ENCODE measurements around the gene SLC26A5. TPM values are rescaled to one million over a fixed set of nuclear protein-coding genes. Genes with fewer than 3 reads are reported as not detected.
"Not testable (repeated sequence)": the region's sequence is repeated elsewhere in the genome, so short reads cannot be mapped to it uniquely, and the experiment has no call there.

SLC26A5 gene
- total RNA-seq, result 1 to 10 TPM in 1 of 8 experiments, under 1 TPM in 3, not detected in 4; 0.13 to 1.6 (median 0.62) TPM

DNA sequence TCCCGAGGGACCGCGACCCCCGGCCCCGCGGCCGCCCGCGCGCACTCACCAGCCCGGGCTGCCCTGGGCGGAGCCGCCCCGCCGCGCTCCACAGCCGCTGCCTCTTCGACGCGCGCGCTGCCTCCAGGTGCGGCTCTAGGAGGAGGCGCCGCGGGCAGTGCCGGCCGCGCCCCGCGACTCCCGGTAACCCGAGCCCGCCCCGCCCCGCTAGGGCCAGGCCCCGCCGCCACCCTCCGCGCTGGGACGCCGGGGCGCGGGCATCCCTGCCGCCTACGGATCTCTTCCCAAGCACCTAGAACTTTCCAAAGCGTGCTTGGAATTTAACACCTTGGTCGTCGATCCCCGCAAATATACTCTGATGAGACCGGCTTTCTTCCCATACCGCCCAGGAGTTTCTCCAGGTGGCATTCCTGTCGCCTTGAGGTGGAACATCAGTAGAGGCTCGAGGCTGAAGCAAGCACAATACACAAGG, at the start of gene SLC26A5:
SLC26A5 (minus strand) TSS at position 159 of the 472 bp plus-strand sequence. CDS start 24,693 bp downstream, outside the sequence.
- in situ Hi-C loops (cut with MboI; ENCODE audit: low pct_unique_long_range_greater_than_20kb in 2 of 9, low sequenced_read_pairs in 9 of 9, unreplicated experiment in 9 of 9), result no loop called here
- Histone ChIP-seq H3K4me3 (peak within 1 kb of the TSS; percentile 11 to 29 (median 23)), H3K27ac (no peak within 1 kb of the TSS), H3K4me1 (replicated peaks in 1 of 2) (peaks cover 0 to 3% of the 10 kb centered on the region in 2 donors)
- WGBS, 10 experiments, result 8 to 60% (median 23%) methylated on average over 1 to 7 of the region's 54 CpGs; no CpG with 5 or more reads in 4 of the 10 experiments
- peak; percentile 76 to 93 (median 80) for ATAC-seq (replicated peaks in 6 of 8)

DNA sequence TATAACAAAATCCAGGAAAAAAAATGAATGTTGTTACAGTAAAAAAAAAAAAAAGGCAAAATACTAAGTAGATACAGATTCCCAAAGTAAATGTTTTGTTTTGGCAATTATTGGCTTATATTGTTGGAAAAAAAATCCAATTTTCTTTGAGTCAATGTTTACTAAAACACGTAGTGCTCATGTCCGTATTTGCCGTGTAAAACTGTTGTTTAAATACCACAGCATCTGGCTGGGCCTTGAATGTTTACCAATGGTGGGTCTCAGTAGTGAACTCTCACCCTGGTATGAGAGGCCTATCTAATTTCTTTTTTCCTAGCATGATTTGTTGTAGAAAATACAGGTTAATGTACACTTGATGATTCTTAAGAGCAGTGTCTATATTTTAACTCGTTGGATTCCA, 41.4 kb upstream of the SLC26A5 start:
- 40 to 95% (median 74%) methylated on average over 1 to 4 of the region's 4 CpGs for WGBS, 10 experiments
- Histone ChIP-seq H3K4me3 (no peak overlapping the region), H3K4me1 (replicated peaks in 1 of 2) (no peaks in the 10 kb centered on the region), H3K27ac (no peak overlapping the region)
- in situ Hi-C loops (cut with MboI; ENCODE audit: low pct_unique_long_range_greater_than_20kb in 2 of 9, low sequenced_read_pairs in 9 of 9, unreplicated experiment in 9 of 9), result no loop called here
- ATAC-seq (replicated peaks in 6 of 8), result no peak

DNA sequence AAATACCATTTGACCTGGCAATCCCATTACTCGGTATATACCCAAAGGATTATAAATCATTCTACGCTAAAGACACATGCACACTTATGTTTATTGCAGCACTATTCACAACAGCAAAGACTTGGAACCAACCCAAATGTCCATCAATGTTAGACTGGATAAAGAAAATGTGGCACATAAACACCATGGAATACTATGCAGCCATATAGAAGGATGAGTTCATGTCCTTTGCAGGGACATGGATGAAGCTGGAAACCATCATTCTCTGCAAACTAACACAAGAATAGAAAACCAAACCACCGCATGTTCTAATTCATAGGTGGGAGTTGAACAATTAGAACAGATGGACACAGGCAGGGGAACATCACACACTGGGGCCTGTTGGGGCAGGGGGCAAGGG, 40.9 kb upstream of the SLC26A5 start:
- H3K4me1 ChIP-seq (replicated peaks in 1 of 2); in situ Hi-C loops (cut with MboI; ENCODE audit: low pct_unique_long_range_greater_than_20kb in 2 of 9, low sequenced_read_pairs in 9 of 9, unreplicated experiment in 9 of 9); H3K4me3 ChIP-seq; H3K27ac ChIP-seq; ATAC-seq (replicated peaks in 6 of 8): not testable (repeated sequence)
- WGBS, 10 experiments, result 0 to 100% (median 60%) methylated on average over 1 to 2 of the region's 3 CpGs; no CpG with 5 or more reads in 4 of the 10 experiments

DNA sequence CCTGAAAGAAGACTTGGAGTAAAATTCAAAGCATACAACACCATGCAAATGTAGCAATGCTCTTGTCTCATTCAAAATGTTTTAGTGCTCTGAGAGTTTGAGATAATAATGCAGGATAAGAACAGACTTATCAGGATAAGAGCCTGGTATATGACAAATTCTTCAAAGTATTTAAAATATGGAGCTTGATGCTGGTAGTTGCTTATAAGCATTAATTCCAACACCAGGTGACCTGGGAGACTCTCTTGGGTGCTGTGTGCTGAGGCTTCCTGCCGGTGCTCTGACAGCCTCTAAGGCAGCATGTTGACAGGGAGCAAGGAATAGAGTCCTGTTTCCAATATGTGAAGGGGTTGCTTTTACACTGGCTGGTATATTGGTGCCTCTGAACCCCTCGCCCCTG, 34.8 kb upstream of the SLC26A5 start:
- no peak overlapping the region for H3K27ac ChIP-seq
- in situ Hi-C loops (cut with MboI; ENCODE audit: low pct_unique_long_range_greater_than_20kb in 2 of 9, low sequenced_read_pairs in 9 of 9, unreplicated experiment in 9 of 9), result no loop called here
- H3K4me3 ChIP-seq, result no peak overlapping the region
- ATAC-seq (replicated peaks in 6 of 8), result no peak
- no peaks in the 10 kb centered on the region for H3K4me1 ChIP-seq (replicated peaks in 1 of 2)
- WGBS, 10 experiments, result 0 to 90% (median 63%) methylated on average over 1 to 2 of the region's 2 CpGs; no CpG with 5 or more reads in 3 of the 10 experiments

GRCh38 chr7:103474956-103475355, 28.9 kb upstream of the SLC26A5 start:
- H3K4me1 ChIP-seq (replicated peaks in 1 of 2), result no peaks in the 10 kb centered on the region
- H3K27ac ChIP-seq, result no peak overlapping the region
- H3K4me3 ChIP-seq, result no peak overlapping the region
- no peak for ATAC-seq (replicated peaks in 6 of 8)
- 6 to 96% (median 66%) methylated on average over 3 to 4 of the region's 5 CpGs for WGBS, 10 experiments
- in situ Hi-C loops (cut with MboI; ENCODE audit: low pct_unique_long_range_greater_than_20kb in 2 of 9, low sequenced_read_pairs in 9 of 9, unreplicated experiment in 9 of 9), result no loop called here

GRCh38 chr7:103469095-103469948, 23.3 kb upstream of the SLC26A5 start:
- no peak for ATAC-seq (replicated peaks in 6 of 8)
- 30 to 100% (median 96%) methylated on average over 1 to 3 of the region's 4 CpGs; no CpG with 5 or more reads in 3 of the 10 experiments for WGBS, 10 experiments
- Histone ChIP-seq H3K27ac (no peak overlapping the region), H3K4me3 (no peak overlapping the region), H3K4me1 (replicated peaks in 1 of 2) (no peaks in the 10 kb centered on the region)
- in situ Hi-C loops (cut with MboI; ENCODE audit: low pct_unique_long_range_greater_than_20kb in 2 of 9, low sequenced_read_pairs in 9 of 9, unreplicated experiment in 9 of 9), result no loop called here

DNA sequence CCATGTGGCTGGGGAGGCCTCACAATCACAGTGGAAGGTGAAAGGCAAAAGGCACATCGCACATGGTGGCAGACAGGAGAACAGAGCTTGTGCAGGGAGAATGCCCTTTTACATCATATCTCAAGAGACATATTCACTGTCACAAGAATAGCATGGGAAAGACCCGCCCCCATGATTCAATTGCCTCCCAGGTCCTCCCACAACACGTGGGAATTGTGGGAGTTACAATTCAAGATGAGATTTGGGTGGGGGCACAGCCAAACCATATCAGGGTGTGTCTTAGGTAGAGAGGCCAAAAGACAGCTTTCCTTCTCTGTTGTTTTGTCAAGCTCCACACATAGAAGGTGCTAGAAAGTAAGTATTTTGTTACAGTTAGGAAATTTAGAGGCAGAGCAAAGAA, 20.8 kb upstream of the SLC26A5 start:
- H3K4me3 ChIP-seq, result no peak overlapping the region
- H3K4me1 ChIP-seq (replicated peaks in 1 of 2), result no peaks in the 10 kb centered on the region
- no peak overlapping the region for H3K27ac ChIP-seq
- WGBS, 10 experiments, result 7 to 100% (median 50%) methylated on average over 1 to 3 of the region's 3 CpGs; no CpG with 5 or more reads in 1 of the 10 experiments
- peak in 1 of 8 experiments; percentile 50 for ATAC-seq (replicated peaks in 6 of 8)
- in situ Hi-C loops (cut with MboI; ENCODE audit: low pct_unique_long_range_greater_than_20kb in 2 of 9, low sequenced_read_pairs in 9 of 9, unreplicated experiment in 9 of 9), result no loop called here

DNA sequence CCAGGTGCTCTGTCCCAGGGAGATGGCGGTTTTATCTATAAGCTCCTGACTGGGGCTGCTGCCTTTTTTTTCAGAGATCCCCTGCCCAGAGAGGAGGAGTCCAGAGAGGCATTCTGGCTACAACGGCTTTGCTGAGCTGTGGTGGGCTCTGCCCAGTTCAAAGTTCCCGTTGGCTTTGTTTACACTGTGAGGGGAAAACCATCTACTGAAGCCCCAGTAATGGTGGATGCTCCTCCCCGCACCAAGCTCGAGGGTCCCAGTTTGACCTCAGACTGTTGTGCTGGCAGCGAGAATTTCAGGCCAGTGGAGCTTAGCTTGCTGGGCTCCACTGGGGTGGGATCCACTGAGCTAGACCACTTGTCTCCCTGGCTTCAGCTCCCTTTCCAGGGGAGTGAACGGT, 16.4 kb upstream of the SLC26A5 start:
- Histone ChIP-seq H3K4me3 (no peak overlapping the region), H3K4me1 (replicated peaks in 1 of 2) (no peaks in the 10 kb centered on the region), H3K27ac (no peak overlapping the region)
- WGBS, 10 experiments, result 56 to 100% (median 78%) methylated on average over 1 to 3 of the region's 7 CpGs; no CpG with 5 or more reads in 4 of the 10 experiments
- no peak for ATAC-seq (replicated peaks in 6 of 8)
- in situ Hi-C loops (cut with MboI; ENCODE audit: low pct_unique_long_range_greater_than_20kb in 2 of 9, low sequenced_read_pairs in 9 of 9, unreplicated experiment in 9 of 9), result no loop called here

DNA sequence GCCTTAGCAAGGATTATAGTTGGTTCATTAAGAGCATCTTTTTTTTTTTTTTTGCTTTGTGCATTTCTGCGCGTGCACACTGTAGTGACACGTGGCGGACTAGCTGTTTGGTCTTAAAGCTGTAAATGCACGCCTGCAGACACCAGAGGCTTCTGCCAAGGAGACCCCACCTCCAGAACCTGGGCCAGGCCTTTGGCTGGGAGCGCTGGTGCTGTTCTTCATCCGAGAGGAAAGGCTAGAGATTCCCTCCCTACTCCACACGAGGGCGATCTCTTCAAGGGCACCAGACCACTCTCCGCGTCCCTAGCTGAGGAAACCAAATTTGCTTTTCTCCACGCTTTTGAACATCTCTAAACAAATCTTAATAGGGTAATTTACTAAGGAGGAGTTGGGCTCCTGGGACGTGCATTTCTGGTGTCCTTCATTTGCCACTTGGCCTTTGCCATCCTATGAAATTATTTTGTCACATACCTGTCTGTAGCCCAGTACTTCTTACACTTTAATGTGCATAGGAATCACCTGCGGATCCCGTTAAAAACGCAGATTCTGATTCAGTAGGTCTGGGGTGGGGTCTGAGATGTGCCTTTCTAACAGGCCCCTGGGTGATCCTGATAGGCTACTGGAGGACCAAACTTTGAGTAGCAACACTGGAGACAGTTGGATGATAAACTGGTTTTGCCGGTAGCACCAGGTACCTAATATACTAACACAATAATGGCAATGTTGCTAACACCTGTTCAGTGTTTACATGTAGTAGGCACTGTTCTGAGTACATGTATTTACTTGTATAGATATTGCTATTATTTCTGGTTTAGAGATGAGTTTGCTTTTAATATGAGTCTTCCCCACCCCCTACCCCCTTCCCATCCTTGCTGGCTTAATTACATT, 1.3 kb upstream of the SLC26A5 start:
- 0 to 31% (median 15%) methylated on average over 1 to 15 of the region's 17 CpGs for WGBS, 10 experiments
- H3K27ac ChIP-seq, result no peak overlapping the region
- peak; percentile 45 to 81 (median 74) for ATAC-seq (replicated peaks in 6 of 8)
- peaks cover 0 to 3% of the 10 kb centered on the region in 2 donors for H3K4me1 ChIP-seq (replicated peaks in 1 of 2)
- in situ Hi-C loops (cut with MboI; ENCODE audit: low pct_unique_long_range_greater_than_20kb in 2 of 9, low sequenced_read_pairs in 9 of 9, unreplicated experiment in 9 of 9), result no loop called here
- H3K4me3 ChIP-seq, result no peak overlapping the region

GRCh38 chr7:103445228-103446048, 569 bp downstream of the SLC26A5 start:
- Histone ChIP-seq H3K4me1 (replicated peaks in 1 of 2) (peaks cover 0 to 3% of the 10 kb centered on the region in 2 donors), H3K27ac (no peak overlapping the region), H3K4me3 (peak overlapping the region; percentile 11 to 29 (median 23))
- in situ Hi-C loops (cut with MboI; ENCODE audit: low pct_unique_long_range_greater_than_20kb in 2 of 9, low sequenced_read_pairs in 9 of 9, unreplicated experiment in 9 of 9), result no loop called here
- ATAC-seq (replicated peaks in 6 of 8), result peak; percentile 33 to 64 (median 57)
- WGBS, 10 experiments, result 0 to 40% (median 15%) methylated on average over 1 to 17 of the region's 48 CpGs; no CpG with 5 or more reads in 2 of the 10 experiments

GRCh38 chr7:103439661-103440060, 6.3 kb downstream of the SLC26A5 start:
- in situ Hi-C loops (cut with MboI; ENCODE audit: low pct_unique_long_range_greater_than_20kb in 2 of 9, low sequenced_read_pairs in 9 of 9, unreplicated experiment in 9 of 9), result no loop called here
- WGBS, 10 experiments, result 33 to 100% (median 90%) methylated on average over 1 to 4 of the region's 8 CpGs; no CpG with 5 or more reads in 3 of the 10 experiments
- no peaks in the 10 kb centered on the region for H3K4me1 ChIP-seq (replicated peaks in 1 of 2)
- no peak overlapping the region for H3K27ac ChIP-seq
- ATAC-seq (replicated peaks in 6 of 8), result no peak
- no peak overlapping the region for H3K4me3 ChIP-seq

GRCh38 chr7:103437623-103438022, 8.4 kb downstream of the SLC26A5 start:
- no peak overlapping the region for H3K4me3 ChIP-seq
- in situ Hi-C loops (cut with MboI; ENCODE audit: low pct_unique_long_range_greater_than_20kb in 2 of 9, low sequenced_read_pairs in 9 of 9, unreplicated experiment in 9 of 9), result no loop called here
- no peaks in the 10 kb centered on the region for H3K4me1 ChIP-seq (replicated peaks in 1 of 2)
- no peak for ATAC-seq (replicated peaks in 6 of 8)
- H3K27ac ChIP-seq, result no peak overlapping the region
- WGBS, 10 experiments, result 0 to 86% (median 40%) methylated on average over 1 of the region's 1 CpG; no CpG with 5 or more reads in 5 of the 10 experiments

Data from motor neuron (in vitro differentiated cells).